Measurements from ENCODE around the gene FCGR3A. TPM values are rescaled to one million over a fixed set of nuclear protein-coding genes. Genes with fewer than 3 reads are reported as not detected.
"Not testable (repeated sequence)": the region's sequence is repeated elsewhere in the genome, so short reads cannot be mapped to it uniquely, and the experiment has no call there.

Gene FCGR3A
- total RNA-seq, 1 experiment from 2014 or later: not detected

GRCh38 chr1:161545005-161545731 is 4.5 kb downstream of the FCGR3A start:
- BruUV-seq (replicated peaks); H3K79me2 ChIP-seq (ENCODE audit: low read depth); CTCF ChIA-PET; H3K27ac ChIP-seq; H2AFZ ChIP-seq; H3K4me2 ChIP-seq; H3F3A ChIP-seq (ENCODE audit: insufficient read depth, low read depth); H3K4me1 ChIP-seq (replicated peaks; ENCODE audit: insufficient read depth); H3K9me3 ChIP-seq (ENCODE audit: insufficient read depth, low read depth); H3K9me2 ChIP-seq (ENCODE audit: insufficient read depth); H3K4me3 ChIP-seq; H3K27me3 ChIP-seq (ENCODE audit: insufficient read depth, low read depth); H4K20me1 ChIP-seq (ENCODE audit: insufficient read depth); POLR2A ChIA-PET (ENCODE audit: unreplicated experiment); H3K36me3 ChIP-seq (ENCODE audit: low read depth): not testable (repeated sequence)
- intact Hi-C loops (cut with micrococcal nuclease; ENCODE audit: unreplicated experiment): loop anchor here (5.0 kb wide), 1 partner anchor 82 kb away; no protein-coding TSS in a partner anchor
- DNase-seq: peak in 1 of 2 experiments; percentile 34

GRCh38 chr1:161543125-161543524 is 6.5 kb downstream of the FCGR3A start:
- CTCF ChIA-PET; H3F3A ChIP-seq (ENCODE audit: insufficient read depth, low read depth); H3K27ac ChIP-seq; H3K4me3 ChIP-seq; H2AFZ ChIP-seq; intact Hi-C loops (cut with micrococcal nuclease; ENCODE audit: unreplicated experiment); H3K27me3 ChIP-seq (ENCODE audit: insufficient read depth, low read depth); H3K4me1 ChIP-seq (replicated peaks; ENCODE audit: insufficient read depth); POLR2A ChIA-PET (ENCODE audit: unreplicated experiment); H3K9me2 ChIP-seq (ENCODE audit: insufficient read depth); BruUV-seq (replicated peaks); H3K36me3 ChIP-seq (ENCODE audit: low read depth); H3K4me2 ChIP-seq; DNase-seq; H4K20me1 ChIP-seq (ENCODE audit: insufficient read depth); H3K9me3 ChIP-seq (ENCODE audit: insufficient read depth, low read depth); H3K79me2 ChIP-seq (ENCODE audit: low read depth): not testable (repeated sequence)

- CTCF ChIA-PET; H3K9me3 ChIP-seq (ENCODE audit: insufficient read depth, low read depth); H3K27ac ChIP-seq; H3F3A ChIP-seq (ENCODE audit: insufficient read depth, low read depth); H3K4me3 ChIP-seq; H3K4me2 ChIP-seq; DNase-seq; H3K4me1 ChIP-seq (replicated peaks; ENCODE audit: insufficient read depth); H3K79me2 ChIP-seq (ENCODE audit: low read depth); POLR2A ChIA-PET (ENCODE audit: unreplicated experiment); H3K36me3 ChIP-seq (ENCODE audit: low read depth); intact Hi-C loops (cut with micrococcal nuclease; ENCODE audit: unreplicated experiment); H3K9me2 ChIP-seq (ENCODE audit: insufficient read depth); BruUV-seq (replicated peaks); H3K27me3 ChIP-seq (ENCODE audit: insufficient read depth, low read depth); H4K20me1 ChIP-seq (ENCODE audit: insufficient read depth); H2AFZ ChIP-seq: not testable (repeated sequence)
Observed at GRCh38 chr1:161542091-161542559, 7.5 kb downstream of the FCGR3A start.

- intact Hi-C loops (cut with micrococcal nuclease; ENCODE audit: unreplicated experiment): loop anchor here (1.0 kb wide), 1 partner anchor 10 kb away; no protein-coding TSS in a partner anchor
- H3K4me3 ChIP-seq: peak overlapping the region; percentile 71; the same call in 1 of the 2 replicates
- BruUV-seq (replicated peaks); H3K4me1 ChIP-seq (replicated peaks; ENCODE audit: insufficient read depth); H3K27me3 ChIP-seq (ENCODE audit: insufficient read depth, low read depth); H3K36me3 ChIP-seq (ENCODE audit: low read depth); H3K79me2 ChIP-seq (ENCODE audit: low read depth); CTCF ChIA-PET; H3K9me2 ChIP-seq (ENCODE audit: insufficient read depth); H4K20me1 ChIP-seq (ENCODE audit: insufficient read depth); H3K9me3 ChIP-seq (ENCODE audit: insufficient read depth, low read depth); POLR2A ChIA-PET (ENCODE audit: unreplicated experiment); H3F3A ChIP-seq (ENCODE audit: insufficient read depth, low read depth): not testable (repeated sequence)
- DNase-seq: peak; percentile 48 to 74
- peak overlapping the region; percentile 47; the same call in 1 of the 2 replicates for H2AFZ ChIP-seq
- H3K4me2 ChIP-seq: peak overlapping the region; percentile 81
- peak overlapping the region; percentile 65 for H3K27ac ChIP-seq
Observed at GRCh38 chr1:161540570-161540960, 9.1 kb downstream of the FCGR3A start.

GRCh38 chr1:161539731-161540569 is 9.7 kb downstream of the FCGR3A start:
- H3K79me2 ChIP-seq (ENCODE audit: low read depth); H4K20me1 ChIP-seq (ENCODE audit: insufficient read depth); H3K9me2 ChIP-seq (ENCODE audit: insufficient read depth); H3K27me3 ChIP-seq (ENCODE audit: insufficient read depth, low read depth); H3K9me3 ChIP-seq (ENCODE audit: insufficient read depth, low read depth); H3K36me3 ChIP-seq (ENCODE audit: low read depth); H3K4me1 ChIP-seq (replicated peaks; ENCODE audit: insufficient read depth); CTCF ChIA-PET; H3F3A ChIP-seq (ENCODE audit: insufficient read depth, low read depth): not testable (repeated sequence)
- peak overlapping the region; percentile 65 for H2AFZ ChIP-seq
- POLR2A ChIA-PET (ENCODE audit: unreplicated experiment): interaction anchor here (0.7 kb wide), 1 partner anchor 9 kb away, joined by 4 read pairs; no protein-coding TSS in a partner anchor
- peak overlapping the region; percentile 65 for H3K27ac ChIP-seq
- BruUV-seq (replicated peaks): TSS peak; percentile 98
- DNase-seq: peak; percentile 78 to 86
- H3K4me3 ChIP-seq: peak overlapping the region; percentile 71
- intact Hi-C loops (cut with micrococcal nuclease; ENCODE audit: unreplicated experiment): loop anchor here (1.0 kb wide), 1 partner anchor 10 kb away; no protein-coding TSS in a partner anchor
- peak overlapping the region; percentile 81 for H3K4me2 ChIP-seq

- H3K4me1 ChIP-seq (replicated peaks; ENCODE audit: insufficient read depth); H2AFZ ChIP-seq: not testable (repeated sequence)
Observed at GRCh38 chr1:161538925-161539479, 10.6 kb downstream of the FCGR3A start.

More at GRCh38 chr1:161538925-161539479, 10.6 kb downstream of the FCGR3A start:
- H3K27me3 ChIP-seq (ENCODE audit: insufficient read depth, low read depth); H3F3A ChIP-seq (ENCODE audit: insufficient read depth, low read depth); H3K79me2 ChIP-seq (ENCODE audit: low read depth); H3K27ac ChIP-seq; DNase-seq; intact Hi-C loops (cut with micrococcal nuclease; ENCODE audit: unreplicated experiment); H3K9me3 ChIP-seq (ENCODE audit: insufficient read depth, low read depth); H4K20me1 ChIP-seq (ENCODE audit: insufficient read depth); H3K36me3 ChIP-seq (ENCODE audit: low read depth); H3K9me2 ChIP-seq (ENCODE audit: insufficient read depth); BruUV-seq (replicated peaks); CTCF ChIA-PET: not testable (repeated sequence)
- POLR2A ChIA-PET (ENCODE audit: unreplicated experiment): interaction anchor here (0.7 kb wide), 1 partner anchor 8 kb away, joined by 4 read pairs; no protein-coding TSS in a partner anchor
- Histone ChIP-seq H3K4me2 (peak overlapping the region; percentile 81), H3K4me3 (peak overlapping the region; percentile 71; the same call in 1 of the 2 replicates)

Measured in PC-9 (cell line).